K562 (cell line): ENCODE data around the gene AJUBA. TPM values are rescaled to one million over a fixed set of nuclear protein-coding genes. Genes with fewer than 3 reads are reported as not detected.
A peak's percentile ranks its signal among the peaks of the same experiment; 100 is the strongest.

ENCODE experiments used
- ATF1 ChIP-seq, 2 experiments: fragments of 450-650 bp in 1 of 2; IDR thresholded peaks; 2 replicates each; pipeline ENCODE4 v1.6.1; 2016; ENCODE audit warnings: missing compliant biosample characterization in 1 of 2, missing genetic modification characterization in 1 of 2
- BMI1 ChIP-seq: fragments of 150-350 bp; IDR thresholded peaks from 2 replicates; pipeline ENCODE4 v1.6.1; 2014; ENCODE audit warnings: low read length
- ILK ChIP-seq: fragments of 450-650 bp; IDR thresholded peaks from 2 replicates; pipeline ENCODE4 v1.6.1; 2016; ENCODE audit warnings: missing genetic modification characterization, low read depth, mild to moderate bottlenecking, missing compliant biosample characterization, moderate library complexity, borderline replicate concordance
- KLF10 ChIP-seq: fragments of 250-450 bp; sonication (Bioruptor Pico); IDR thresholded peaks from 2 replicates; pipeline ENCODE4 v1.6.1; 2021; ENCODE audit warnings: matching md5 sums
- PATZ1 ChIP-seq: fragments of 250-450 bp; sonication (Bioruptor Pico); IDR thresholded peaks from 2 replicates; pipeline ENCODE4 v1.5.0; 2020; ENCODE audit warnings: mild to moderate bottlenecking, borderline replicate concordance
- SNIP1 ChIP-seq: fragments of 450-650 bp; IDR thresholded peaks from 2 replicates; pipeline ENCODE4 v1.7.1; 2017; ENCODE audit warnings: low read depth, mild to moderate bottlenecking
- STAT5A ChIP-seq: IDR thresholded peaks from 2 replicates; pipeline ENCODE4 v1.6.1; 2012; ENCODE audit warnings: low read length, inconsistent platforms, borderline replicate concordance
- TOE1 ChIP-seq, 2 experiments: fragments of 450-650 bp in 1 of 2; sonication (generic) in 1 of 2; formaldehyde crosslinking in 1 of 2; IDR thresholded peaks; 2 replicates each; pipeline versions ENCODE4 v1.7.1 to v1.8.0; 2016 to 2022; ENCODE audit warnings: borderline replicate concordance in 2 of 2, mild to moderate bottlenecking in 2 of 2, antibody characterized with exemption in 1 of 2, inconsistent platforms in 1 of 2, low read depth in 1 of 2, missing genetic modification reagents in 1 of 2, moderate library complexity in 1 of 2
- USF2 ChIP-seq: sonication (generic); formaldehyde crosslinking; IDR thresholded peaks from 2 replicates; pipeline ENCODE4 v1.5.0; 2020; ENCODE audit warnings: missing genetic modification reagents
- ZBED1 ChIP-seq: IDR thresholded peaks from 2 replicates; pipeline ENCODE4 v1.6.1; 2014
- ZBTB33 ChIP-seq: sonication (generic); formaldehyde crosslinking; IDR thresholded peaks from 2 replicates; pipeline ENCODE4 v1.8.1; 2023; ENCODE audit warnings: mild to moderate bottlenecking, missing genetic modification reagents
- ZNF239 ChIP-seq: fragments of 250-450 bp; sonication (Bioruptor Pico); IDR thresholded peaks from 2 replicates; pipeline ENCODE4 v1.4.0; 2020; ENCODE audit warnings: mild to moderate bottlenecking
- polyA plus RNA-seq, 8 experiments: library from polyadenylated mRNA; depleted of rRNA in 4 of 8; stranded (reverse) in 5 of 8; unstranded in 3 of 8; fragments of >200 nt; fragmentation: Nextera tagmentation in 2 of 8; fragmentation: Illumina TruSeq in 1 of 8; extraction: Ambion mirVana in 2 of 8; extraction: Trizol in 1 of 8; gene quantifications; 2 replicates each; pipeline versions ENCODE4 v1.2.1 to v1.2.3, GENCODE V29; 2011 to 2014; ENCODE audit warnings: inconsistent platforms in 1 of 8, missing spikeins in 1 of 8
- total RNA-seq, 7 experiments: library from RNA; depleted of rRNA in 6 of 7; stranded (reverse); fragments of >200 nt in 6 of 7; fragmentation: Illumina TruSeq in 2 of 7; extraction: Trizol in 2 of 7; gene quantifications; 2 replicates each; pipeline versions ENCODE4 v1.2.1 to v1.2.3, GENCODE V29; 2011 to 2021; ENCODE audit warnings: low replicate concordance in 1 of 7
- TF ChIP-seq, protein P1 (sequence below), 2 experiments: fragments of 450-650 bp; IDR thresholded peaks; 2 replicates each; pipeline ENCODE4 v1.6.1; 2018; ENCODE audit warnings: mild to moderate bottlenecking in 2 of 2, low read depth in 1 of 2; ENCODE audit not compliant: partially characterized antibody in 2 of 2
- TF ChIP-seq, protein P2 (sequence below): fragments of 250-450 bp; sonication (Bioruptor Pico); IDR thresholded peaks from 2 replicates; pipeline ENCODE4 v1.5.1; 2021; ENCODE audit warnings: mild to moderate bottlenecking

The AJUBA gene
- total and polyA plus RNA-seq, 9 of the 15 experiments (the other 6 are each of a cell fraction or from before 2014, with no cell fraction given) = 0.73 to 4.7 (median 2.8) TPM

GRCh38 chr14:22982477-22983245, at the start of gene AJUBA (continued):
- TF ChIP-seq, protein P1, sequence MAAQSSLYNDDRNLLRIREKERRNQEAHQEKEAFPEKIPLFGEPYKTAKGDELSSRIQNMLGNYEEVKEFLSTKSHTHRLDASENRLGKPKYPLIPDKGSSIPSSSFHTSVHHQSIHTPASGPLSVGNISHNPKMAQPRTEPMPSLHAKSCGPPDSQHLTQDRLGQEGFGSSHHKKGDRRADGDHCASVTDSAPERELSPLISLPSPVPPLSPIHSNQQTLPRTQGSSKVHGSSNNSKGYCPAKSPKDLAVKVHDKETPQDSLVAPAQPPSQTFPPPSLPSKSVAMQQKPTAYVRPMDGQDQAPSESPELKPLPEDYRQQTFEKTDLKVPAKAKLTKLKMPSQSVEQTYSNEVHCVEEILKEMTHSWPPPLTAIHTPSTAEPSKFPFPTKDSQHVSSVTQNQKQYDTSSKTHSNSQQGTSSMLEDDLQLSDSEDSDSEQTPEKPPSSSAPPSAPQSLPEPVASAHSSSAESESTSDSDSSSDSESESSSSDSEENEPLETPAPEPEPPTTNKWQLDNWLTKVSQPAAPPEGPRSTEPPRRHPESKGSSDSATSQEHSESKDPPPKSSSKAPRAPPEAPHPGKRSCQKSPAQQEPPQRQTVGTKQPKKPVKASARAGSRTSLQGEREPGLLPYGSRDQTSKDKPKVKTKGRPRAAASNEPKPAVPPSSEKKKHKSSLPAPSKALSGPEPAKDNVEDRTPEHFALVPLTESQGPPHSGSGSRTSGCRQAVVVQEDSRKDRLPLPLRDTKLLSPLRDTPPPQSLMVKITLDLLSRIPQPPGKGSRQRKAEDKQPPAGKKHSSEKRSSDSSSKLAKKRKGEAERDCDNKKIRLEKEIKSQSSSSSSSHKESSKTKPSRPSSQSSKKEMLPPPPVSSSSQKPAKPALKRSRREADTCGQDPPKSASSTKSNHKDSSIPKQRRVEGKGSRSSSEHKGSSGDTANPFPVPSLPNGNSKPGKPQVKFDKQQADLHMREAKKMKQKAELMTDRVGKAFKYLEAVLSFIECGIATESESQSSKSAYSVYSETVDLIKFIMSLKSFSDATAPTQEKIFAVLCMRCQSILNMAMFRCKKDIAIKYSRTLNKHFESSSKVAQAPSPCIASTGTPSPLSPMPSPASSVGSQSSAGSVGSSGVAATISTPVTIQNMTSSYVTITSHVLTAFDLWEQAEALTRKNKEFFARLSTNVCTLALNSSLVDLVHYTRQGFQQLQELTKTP (IDR thresholded peaks at IDR 0.05; ENCODE audit: low read depth in 1 of 2, partially characterized antibody in 2 of 2) = peak; percentile 65 to 82
- TF ChIP-seq ZBED1 = no peak
- no peak for TF ChIP-seq ILK (tag)
- TF ChIP-seq ZNF239 (CRISPR knock-in tag) = no peak
- TF ChIP-seq SNIP1 = no peak
- TF ChIP-seq ZBTB33 (CRISPR knock-in tag) = peak; percentile 14; the same call in 1 of the 2 replicates
- no peak for TF ChIP-seq STAT5A
- TF ChIP-seq PATZ1 (CRISPR knock-in tag) = no peak
- TF ChIP-seq KLF10 = no peak
- no peak for TF ChIP-seq USF2 (CRISPR knock-in tag)
- TF ChIP-seq TOE1 (IDR thresholded peaks at IDR 0.05; ENCODE audit: borderline replicate concordance) = peak; percentile 90
- TF ChIP-seq TOE1 (CRISPR knock-in tag; IDR thresholded peaks at IDR 0.05; ENCODE audit: borderline replicate concordance, low read depth) = no peak
- TF ChIP-seq, protein P2, sequence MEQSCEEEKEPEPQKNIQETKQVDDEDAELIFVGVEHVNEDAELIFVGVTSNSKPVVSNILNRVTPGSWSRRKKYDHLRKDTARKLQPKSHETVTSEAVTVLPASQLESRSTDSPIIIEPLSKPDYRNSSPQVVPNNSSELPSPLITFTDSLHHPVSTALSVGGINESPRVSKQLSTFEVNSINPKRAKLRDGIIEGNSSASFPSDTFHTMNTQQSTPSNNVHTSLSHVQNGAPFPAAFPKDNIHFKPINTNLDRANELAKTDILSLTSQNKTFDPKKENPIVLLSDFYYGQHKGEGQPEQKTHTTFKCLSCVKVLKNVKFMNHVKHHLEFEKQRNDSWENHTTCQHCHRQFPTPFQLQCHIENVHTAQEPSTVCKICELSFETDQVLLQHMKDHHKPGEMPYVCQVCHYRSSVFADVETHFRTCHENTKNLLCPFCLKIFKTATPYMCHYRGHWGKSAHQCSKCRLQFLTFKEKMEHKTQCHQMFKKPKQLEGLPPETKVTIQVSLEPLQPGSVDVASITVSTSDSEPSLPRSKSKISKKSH (CRISPR knock-in tag) = no peak
- TF ChIP-seq ATF1 (CRISPR knock-in tag; IDR thresholded peaks at IDR 0.05) = no peak; the same call in 1 of the 2 replicates
- TF ChIP-seq ATF1 (tag; IDR thresholded peaks at IDR 0.05) = peak; percentile 93
- TF ChIP-seq BMI1 = no peak
